ENCODE results near the gene GFRA4.

GFRA4 gene

GRCh38 chr20:3669710-3670367, 6.6 kb upstream of the GFRA4 start:
- Histone ChIP-seq H3K36me3 (no peaks in the 10 kb centered on the region), H3K9me3 (no peaks in the 10 kb centered on the region), H3K4me3 (ENCODE audit: low read depth, low read length) (no peak overlapping the region), H3K4me1 (no peaks in the 10 kb centered on the region; the same call in 1 of the 2 replicates), H3K27me3 (peaks cover 34% of the 10 kb centered on the region)
- no peak for DNase-seq
- TF ChIP-seq, protein P1, sequence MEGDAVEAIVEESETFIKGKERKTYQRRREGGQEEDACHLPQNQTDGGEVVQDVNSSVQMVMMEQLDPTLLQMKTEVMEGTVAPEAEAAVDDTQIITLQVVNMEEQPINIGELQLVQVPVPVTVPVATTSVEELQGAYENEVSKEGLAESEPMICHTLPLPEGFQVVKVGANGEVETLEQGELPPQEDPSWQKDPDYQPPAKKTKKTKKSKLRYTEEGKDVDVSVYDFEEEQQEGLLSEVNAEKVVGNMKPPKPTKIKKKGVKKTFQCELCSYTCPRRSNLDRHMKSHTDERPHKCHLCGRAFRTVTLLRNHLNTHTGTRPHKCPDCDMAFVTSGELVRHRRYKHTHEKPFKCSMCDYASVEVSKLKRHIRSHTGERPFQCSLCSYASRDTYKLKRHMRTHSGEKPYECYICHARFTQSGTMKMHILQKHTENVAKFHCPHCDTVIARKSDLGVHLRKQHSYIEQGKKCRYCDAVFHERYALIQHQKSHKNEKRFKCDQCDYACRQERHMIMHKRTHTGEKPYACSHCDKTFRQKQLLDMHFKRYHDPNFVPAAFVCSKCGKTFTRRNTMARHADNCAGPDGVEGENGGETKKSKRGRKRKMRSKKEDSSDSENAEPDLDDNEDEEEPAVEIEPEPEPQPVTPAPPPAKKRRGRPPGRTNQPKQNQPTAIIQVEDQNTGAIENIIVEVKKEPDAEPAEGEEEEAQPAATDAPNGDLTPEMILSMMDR (IDR thresholded peaks at IDR 0.05; ENCODE audit: low read depth, low read length): no peak

DNA sequence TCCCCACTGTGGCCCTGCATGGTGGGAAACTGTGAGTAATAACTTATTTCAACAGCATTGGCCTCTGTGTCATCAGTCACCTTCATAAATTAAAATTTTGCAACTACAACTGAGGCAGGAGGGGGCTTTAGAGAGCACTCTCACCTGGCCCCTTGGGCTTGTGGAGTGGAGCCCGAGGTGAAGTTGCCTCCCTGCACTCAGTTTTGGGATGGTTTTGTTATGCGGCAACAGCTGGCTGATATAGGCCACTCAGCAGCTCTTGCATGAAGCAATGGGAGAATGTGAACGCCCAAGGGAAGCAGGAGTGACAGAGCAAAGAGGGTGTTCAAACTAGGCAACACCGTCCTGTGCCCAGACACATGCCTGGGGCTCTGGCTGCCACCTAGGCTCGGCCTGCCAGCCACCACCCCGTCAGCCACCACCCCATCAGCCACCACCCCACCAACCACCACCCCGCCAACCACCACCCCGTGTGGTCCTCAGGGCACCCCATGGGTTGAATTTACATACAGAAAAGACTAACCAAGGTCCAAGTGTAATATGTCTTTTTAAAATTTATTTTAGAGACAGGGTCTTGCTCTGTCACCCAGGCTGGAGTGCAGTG, 4.3 kb upstream of the GFRA4 start:
- Histone ChIP-seq H3K27me3 (peaks cover 11% of the 10 kb centered on the region), H3K9me3 (no peaks in the 10 kb centered on the region), H3K4me3 (ENCODE audit: low read depth, low read length) (no peak overlapping the region), H3K36me3 (no peaks in the 10 kb centered on the region), H3K4me1 (no peaks in the 10 kb centered on the region; the same call in 1 of the 2 replicates)
- TF ChIP-seq, protein P1 (IDR thresholded peaks at IDR 0.05; ENCODE audit: low read depth, low read length): no peak
- DNase-seq: no peak

- H3K27me3 ChIP-seq: peaks cover 22% of the 10 kb centered on the region
- TF ChIP-seq, protein P1 (IDR thresholded peaks at IDR 0.05; ENCODE audit: low read depth, low read length): no peak
- H3K4me3 ChIP-seq (ENCODE audit: low read depth, low read length): no peak overlapping the region
Observed at GRCh38 chr20:3663858-3664257, 659 bp upstream of the GFRA4 start.

GRCh38 chr20:3661814-3662665, 1.2 kb downstream of the GFRA4 start:
- Histone ChIP-seq H3K27me3 (peaks cover 22% of the 10 kb centered on the region), H3K9me3 (no peaks in the 10 kb centered on the region), H3K4me1 (no peaks in the 10 kb centered on the region; the same call in 1 of the 2 replicates), H3K4me3 (ENCODE audit: low read depth, low read length) (no peak overlapping the region), H3K36me3 (no peaks in the 10 kb centered on the region)
- DNase-seq: no peak
- TF ChIP-seq, protein P1 (IDR thresholded peaks at IDR 0.05; ENCODE audit: low read depth, low read length): no peak

More at GRCh38 chr20:3663858-3664257, 659 bp upstream of the GFRA4 start:
- H3K9me3 ChIP-seq: no peaks in the 10 kb centered on the region
- no peaks in the 10 kb centered on the region for H3K36me3 ChIP-seq
- DNase-seq: no peak
- H3K4me1 ChIP-seq: no peaks in the 10 kb centered on the region; the same call in 1 of the 2 replicates

DNA sequence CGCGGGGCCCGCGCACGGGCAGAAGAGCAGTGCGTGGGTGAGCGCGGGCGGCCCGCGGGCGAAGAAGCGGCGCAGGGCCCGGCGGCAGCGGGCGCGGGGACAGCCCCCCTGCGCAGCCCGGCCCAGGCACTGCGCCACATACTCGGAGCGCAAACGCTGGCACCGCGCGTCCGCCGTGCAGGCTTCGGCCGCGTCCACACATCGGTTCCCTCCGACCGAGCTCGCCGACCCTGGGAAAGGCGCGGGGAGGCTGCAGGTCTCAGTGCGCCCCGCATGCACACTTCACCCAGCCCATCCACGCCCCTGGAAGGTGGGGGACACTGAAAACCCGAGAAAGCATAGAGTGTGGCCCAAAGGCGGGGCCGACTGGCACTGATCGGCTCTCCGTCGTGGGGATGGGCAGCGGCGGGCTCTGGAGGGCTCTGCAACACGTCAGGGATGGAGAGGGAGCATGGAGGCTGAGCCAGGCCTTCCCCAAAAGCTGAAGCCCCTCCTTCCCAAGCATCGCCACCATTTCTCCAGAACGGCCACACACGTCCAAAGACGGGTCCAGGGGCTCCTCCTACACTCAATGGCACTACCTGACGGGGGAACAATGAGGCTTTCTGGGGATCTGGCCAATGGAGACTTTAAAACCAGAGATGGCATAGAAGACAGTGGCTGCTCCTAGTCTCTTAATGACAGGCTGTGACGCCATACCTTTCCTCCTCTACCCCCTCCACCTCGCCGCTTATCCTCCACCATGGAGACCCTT, 2.0 kb downstream of the GFRA4 start:
- Histone ChIP-seq H3K4me1 (no peaks in the 10 kb centered on the region; the same call in 1 of the 2 replicates), H3K36me3 (no peaks in the 10 kb centered on the region), H3K9me3 (no peaks in the 10 kb centered on the region), H3K27me3 (peaks cover 22% of the 10 kb centered on the region), H3K4me3 (ENCODE audit: low read depth, low read length) (no peak overlapping the region)
- TF ChIP-seq, protein P1 (IDR thresholded peaks at IDR 0.05; ENCODE audit: low read depth, low read length): no peak
- no peak for DNase-seq
